ENCODE data around the gene AGBL4. TPM values are rescaled to one million over a fixed set of nuclear protein-coding genes. Genes with fewer than 3 reads are reported as not detected.
A peak's percentile ranks its signal among the peaks of the same experiment; 100 is the strongest.
"Not testable (repeated sequence)": the region's sequence is repeated elsewhere in the genome, so short reads cannot be mapped to it uniquely, and the experiment has no call there.

The AGBL4 gene
- total and polyA plus RNA-seq, 5 experiments from 2014 or later, result 0.16 to 0.25 TPM; not detected in 3

- Mint-ChIP-seq H3K4me3 (no peak overlapping the region), H3K27me3 (peaks cover 0 to 10% (median 0%) of the 10 kb centered on the region in 5 donors), H3K36me3 (no peaks in the 10 kb centered on the region), H3K27ac (no peak overlapping the region), H3K9me3 (peaks cover 0 to 45% (median 8%) of the 10 kb centered on the region in 9 donors), H3K4me1 (no peaks in the 10 kb centered on the region)
- ATAC-seq (no peak), DNase-seq (peak in 1 of 10 donors; percentile 27)
- POLR2A ChIA-PET, result no interaction called here
Observed at GRCh38 chr1:49864581-49864980, 159.2 kb downstream of the AGBL4 start.

GRCh38 chr1:49854741-49855140 lies 169.0 kb downstream of the AGBL4 start:
- H3K27me3 Mint-ChIP-seq, result peaks cover 0 to 9% (median 3%) of the 10 kb centered on the region in 5 donors
- no peak overlapping the region for H3K27ac Mint-ChIP-seq
- no peaks in the 10 kb centered on the region for H3K4me1 Mint-ChIP-seq
- DNase-seq (no peak), ATAC-seq (no peak)
- POLR2A ChIA-PET, result no interaction called here
- H3K36me3 Mint-ChIP-seq, result no peaks in the 10 kb centered on the region
- H3K4me3 Mint-ChIP-seq, result no peak overlapping the region
- peaks cover 0 to 23% (median 2%) of the 10 kb centered on the region in 9 donors for H3K9me3 Mint-ChIP-seq

GRCh38 chr1:49842596-49842995 lies 181.2 kb downstream of the AGBL4 start:
- H3K27ac Mint-ChIP-seq, result no peak overlapping the region
- peaks cover 0 to 3% (median 0%) of the 10 kb centered on the region in 5 donors for H3K27me3 Mint-ChIP-seq
- DNase-seq, result no peak
- H3K4me3 Mint-ChIP-seq, result no peak overlapping the region
- POLR2A ChIA-PET, result no interaction called here
- ATAC-seq, result no peak
- no peaks in the 10 kb centered on the region for H3K4me1 Mint-ChIP-seq
- peaks cover 0 to 63% (median 42%) of the 10 kb centered on the region in 9 donors for H3K9me3 Mint-ChIP-seq
- peaks cover 0 to 48% (median 5%) of the 10 kb centered on the region in 3 donors for H3K36me3 Mint-ChIP-seq

- DNase-seq, result no peak
- peaks cover 0 to 57% (median 41%) of the 10 kb centered on the region in 9 donors for H3K9me3 Mint-ChIP-seq
- peaks cover 0 to 3% (median 0%) of the 10 kb centered on the region in 5 donors for H3K27me3 Mint-ChIP-seq
- ATAC-seq, result no peak
- POLR2A ChIA-PET, result no interaction called here
- no peaks in the 10 kb centered on the region for H3K4me1 Mint-ChIP-seq
- no peak overlapping the region for H3K4me3 Mint-ChIP-seq
- H3K27ac Mint-ChIP-seq, result no peak overlapping the region
- H3K36me3 Mint-ChIP-seq, result peaks cover 0 to 48% (median 5%) of the 10 kb centered on the region in 3 donors
Observed at GRCh38 chr1:49841767-49842166, 182.0 kb downstream of the AGBL4 start.

DNA sequence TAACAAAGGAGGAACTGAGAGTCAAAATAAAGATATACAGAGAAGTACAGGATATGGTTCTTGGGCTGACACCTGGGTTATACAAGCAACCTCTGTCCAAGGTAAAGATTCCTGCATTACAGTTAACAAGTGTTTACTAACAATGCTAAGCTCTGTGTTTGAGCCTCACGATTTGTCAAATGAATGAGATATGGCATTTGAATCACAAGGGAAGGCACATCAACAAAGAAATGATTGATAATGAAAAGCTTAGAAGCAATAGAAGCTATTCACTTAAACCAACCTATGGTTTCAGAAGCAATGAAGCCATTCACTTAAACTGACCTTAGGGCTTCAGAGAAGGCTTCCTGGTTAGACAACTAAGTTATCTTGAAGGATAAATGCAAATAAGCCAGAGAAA lies 199.5 kb downstream of the AGBL4 start:
- POLR2A ChIA-PET, result no interaction called here
- Mint-ChIP-seq H3K4me3 (no peak overlapping the region), H3K27ac (no peak overlapping the region), H3K27me3 (no peaks in the 10 kb centered on the region), H3K4me1 (no peaks in the 10 kb centered on the region), H3K36me3 (peaks cover 0 to 9% (median 0%) of the 10 kb centered on the region in 3 donors), H3K9me3 (peaks cover 0 to 25% (median 7%) of the 10 kb centered on the region in 9 donors)
- DNase-seq, result no peak
- no peak for ATAC-seq

GRCh38 chr1:49817681-49818080 lies 206.1 kb downstream of the AGBL4 start:
- DNase-seq (no peak), ATAC-seq (no peak)
- Mint-ChIP-seq H3K9me3 (peaks cover 0 to 10% (median 0%) of the 10 kb centered on the region in 9 donors), H3K4me3 (no peak overlapping the region), H3K27ac (no peak overlapping the region), H3K36me3 (no peaks in the 10 kb centered on the region), H3K27me3 (peaks cover 0 to 2% (median 0%) of the 10 kb centered on the region in 5 donors), H3K4me1 (no peaks in the 10 kb centered on the region)
- POLR2A ChIA-PET, result no interaction called here

DNA sequence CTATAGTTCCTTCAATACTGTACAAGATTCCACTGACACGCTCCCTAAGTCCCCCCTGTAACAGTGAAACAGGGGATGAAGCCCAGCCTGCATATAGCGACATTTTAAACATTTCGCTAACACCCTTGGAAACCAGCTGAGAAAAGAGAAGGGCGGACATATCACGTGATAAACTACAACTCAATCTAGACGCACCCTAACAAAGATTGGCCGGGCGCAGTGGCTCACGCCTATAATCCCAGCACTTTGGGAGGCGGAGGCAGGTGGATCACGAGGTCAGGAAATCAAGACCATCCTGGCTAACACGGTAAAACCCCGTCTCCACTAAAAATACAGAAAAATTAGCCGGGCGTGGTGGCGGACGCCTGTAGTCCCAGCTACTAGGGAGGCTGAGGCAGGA lies 236.7 kb downstream of the AGBL4 start:
- POLR2A ChIA-PET, H3K27ac Mint-ChIP-seq, H3K9me3 Mint-ChIP-seq, DNase-seq, H3K36me3 Mint-ChIP-seq, H3K27me3 Mint-ChIP-seq, H3K4me3 Mint-ChIP-seq, H3K4me1 Mint-ChIP-seq, ATAC-seq: not testable (repeated sequence)

- no peak overlapping the region for H3K27ac Mint-ChIP-seq
- POLR2A ChIA-PET, result no interaction called here
- ATAC-seq (no peak), DNase-seq (no peak)
- H3K36me3 Mint-ChIP-seq, result peaks cover 0 to 16% (median 2%) of the 10 kb centered on the region in 3 donors
- H3K4me1 Mint-ChIP-seq, result no peaks in the 10 kb centered on the region
- no peak overlapping the region for H3K4me3 Mint-ChIP-seq
- H3K27me3 Mint-ChIP-seq, result no peaks in the 10 kb centered on the region
- H3K9me3 Mint-ChIP-seq, result peaks cover 0 to 26% (median 15%) of the 10 kb centered on the region in 9 donors
Observed at GRCh38 chr1:49765034-49765433, 258.7 kb downstream of the AGBL4 start.

- POLR2A ChIA-PET, DNase-seq, H3K27me3 Mint-ChIP-seq: not testable (repeated sequence)
Observed at GRCh38 chr1:49738118-49738517, 285.6 kb downstream of the AGBL4 start.

GRCh38 chr1:49728377-49728776 lies 295.4 kb downstream of the AGBL4 start:
- Mint-ChIP-seq H3K27ac (no peak overlapping the region), H3K27me3 (peaks cover 0 to 13% (median 4%) of the 10 kb centered on the region in 5 donors), H3K4me3 (no peak overlapping the region), H3K36me3 (peaks cover 0 to 5% (median 0%) of the 10 kb centered on the region in 3 donors), H3K4me1 (no peaks in the 10 kb centered on the region), H3K9me3 (peaks cover 0 to 10% (median 7%) of the 10 kb centered on the region in 9 donors)
- no peak for DNase-seq
- POLR2A ChIA-PET, result no interaction called here
- ATAC-seq, result no peak

More at GRCh38 chr1:49738118-49738517, 285.6 kb downstream of the AGBL4 start:
- not testable (repeated sequence) for H3K27ac Mint-ChIP-seq, H3K4me1 Mint-ChIP-seq, ATAC-seq, H3K4me3 Mint-ChIP-seq, H3K36me3 Mint-ChIP-seq
- peaks cover 4 to 55% (median 24%) of the 10 kb centered on the region in 9 donors for H3K9me3 Mint-ChIP-seq

GRCh38 chr1:49723662-49724061 lies 300.1 kb downstream of the AGBL4 start:
- Mint-ChIP-seq H3K27me3 (peaks cover 0 to 12% (median 0%) of the 10 kb centered on the region in 5 donors), H3K4me1 (no peaks in the 10 kb centered on the region), H3K27ac (no peak overlapping the region), H3K36me3 (no peaks in the 10 kb centered on the region), H3K4me3 (no peak overlapping the region), H3K9me3 (peaks cover 0 to 9% (median 1%) of the 10 kb centered on the region in 9 donors)
- POLR2A ChIA-PET, result no interaction called here
- DNase-seq (no peak), ATAC-seq (no peak)

DNA sequence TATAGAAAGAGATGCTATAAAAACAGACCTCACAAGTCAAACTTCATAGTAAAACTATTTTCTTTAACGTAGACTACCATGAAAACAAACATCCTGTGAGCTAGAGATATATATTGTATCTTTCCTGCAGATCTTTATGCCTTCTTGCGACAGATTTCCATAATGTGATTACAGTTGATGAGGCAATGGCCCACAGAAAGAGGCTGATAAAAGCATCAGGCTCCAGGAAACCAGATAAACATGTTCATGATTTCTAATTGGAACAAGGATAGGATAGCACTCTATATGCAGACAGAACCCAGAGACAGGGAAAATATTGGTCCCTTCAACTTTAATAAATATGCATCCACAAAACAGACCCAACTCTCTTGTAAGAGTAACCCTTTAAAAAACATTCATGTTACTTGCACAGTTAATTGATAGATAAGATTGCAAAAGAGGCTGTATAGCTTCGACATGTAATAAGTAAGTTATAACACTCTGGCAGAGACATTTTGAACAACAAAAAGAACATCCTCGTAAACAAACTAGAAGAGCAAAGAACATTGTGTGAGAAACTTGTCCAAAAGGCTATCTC lies 329.4 kb downstream of the AGBL4 start:
- Mint-ChIP-seq H3K27ac (no peak overlapping the region), H3K4me3 (no peak overlapping the region), H3K36me3 (no peaks in the 10 kb centered on the region), H3K4me1 (no peaks in the 10 kb centered on the region), H3K27me3 (peaks cover 0 to 2% (median 0%) of the 10 kb centered on the region in 5 donors), H3K9me3 (peaks cover 0 to 12% (median 0%) of the 10 kb centered on the region in 9 donors)
- DNase-seq (no peak), ATAC-seq (no peak)
- POLR2A ChIA-PET, result no interaction called here

DNA sequence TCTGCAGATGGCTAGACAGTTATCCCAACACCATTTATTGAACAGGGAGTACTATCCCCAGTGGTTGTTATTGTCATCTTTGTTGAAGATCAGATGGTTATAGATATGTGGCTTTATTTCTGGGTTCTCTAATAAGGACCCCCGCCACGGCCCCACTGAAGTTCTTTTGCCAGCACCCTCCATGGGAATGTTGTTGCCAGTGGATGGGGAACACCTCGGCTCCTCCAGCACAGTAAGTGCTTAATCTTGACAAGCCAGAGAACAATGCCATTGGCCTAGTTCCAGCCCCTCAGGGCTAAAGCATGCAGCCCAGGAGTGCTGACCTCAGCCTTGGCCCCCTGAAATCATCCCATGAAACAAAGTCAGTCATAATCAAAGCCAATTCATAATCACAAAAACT lies 337.6 kb downstream of the AGBL4 start:
- Mint-ChIP-seq H3K4me3 (no peak overlapping the region), H3K36me3 (no peaks in the 10 kb centered on the region), H3K4me1 (no peaks in the 10 kb centered on the region), H3K27me3 (peaks cover 0 to 2% (median 0%) of the 10 kb centered on the region in 5 donors), H3K27ac (no peak overlapping the region), H3K9me3 (peaks cover 2 to 23% (median 12%) of the 10 kb centered on the region in 9 donors)
- DNase-seq (no peak), ATAC-seq (no peak)
- POLR2A ChIA-PET, result no interaction called here

GRCh38 chr1:49677706-49678105 lies 346.0 kb downstream of the AGBL4 start:
- Mint-ChIP-seq H3K27me3 (peaks cover 0 to 3% (median 0%) of the 10 kb centered on the region in 5 donors), H3K4me3 (no peak overlapping the region), H3K36me3 (peaks cover 0 to 5% (median 2%) of the 10 kb centered on the region in 3 donors), H3K9me3 (peaks cover 8 to 20% (median 11%) of the 10 kb centered on the region in 9 donors), H3K4me1 (no peaks in the 10 kb centered on the region), H3K27ac (no peak overlapping the region)
- DNase-seq (no peak), ATAC-seq (no peak)
- POLR2A ChIA-PET, result no interaction called here
